B cell (primary cell): Measurements from ENCODE around the gene WASF2. TPM values are rescaled to one million over a fixed set of nuclear protein-coding genes. Genes with fewer than 3 reads are reported as not detected.

ENCODE experiments used
- ATAC-seq: fragments of 200-7000 bp; cut with Tn5 transposase; one replicate; pipeline ENCODE4 v1.10.0; 2021; ENCODE audit warnings: low read depth, mild to moderate bottlenecking, moderate number of reproducible peaks, moderate library complexity
- CTCF ChIA-PET: fragments of 350-600 bp; sonication (Branson Sonifier 250); formaldehyde crosslinking; loops from one replicate; lab custom pipeline; 2021; ENCODE audit warnings: antibody characterized with exemption, inconsistent platforms; lab: Charles Lee
- POLR2A ChIA-PET: fragments of 350-600 bp; sonication (Branson Sonifier 250); formaldehyde crosslinking; loops from one replicate; lab custom pipeline; 2021; ENCODE audit warnings: antibody characterized with exemption; lab: Charles Lee
- DNase-seq: peaks from one replicate; pipeline ENCODE4 v3.0.0; 2013
- H2AFZ ChIP-seq: 2 replicates; pipeline ENCODE4 v1.6.1; 2012; ENCODE audit warnings: mild to moderate bottlenecking, low read depth, low read length; ENCODE audit not compliant: insufficient read depth, poor library complexity, severe bottlenecking
- H3K27ac ChIP-seq, 2 donors: 1 replicate in 1 of 2; 2 replicates in 1 of 2; pipeline ENCODE4 v1.5.1; 2012 to 2013; ENCODE audit warnings: low read length in 2 of 2, mild to moderate bottlenecking in 2 of 2, moderate library complexity in 1 of 2
- H3K27me3 ChIP-seq, 4 experiments: fragments of 200-600 bp in 1 of 4; sonication (generic) in 1 of 4; replicated peaks in 1 of 4; 1 replicate in 2 of 4; 2 replicates in 2 of 4; pipeline versions ENCODE4 v1.6.1 to v1.7.0; 2013 to 2016; ENCODE audit warnings: low read length in 3 of 4, mild to moderate bottlenecking in 2 of 4, mixed read lengths in 1 of 4, moderate library complexity in 1 of 4; ENCODE audit not compliant: insufficient read depth in 4 of 4, control insufficient read depth in 3 of 4; ENCODE audit errors: control extremely low read depth in 1 of 4
- H3K36me3 ChIP-seq, 2 experiments: replicated peaks in 1 of 2; 1 replicate in 1 of 2; 2 replicates in 1 of 2; pipeline versions ENCODE4 v1.6.1 to v1.7.1; 2013; ENCODE audit warnings: low read length in 1 of 2; ENCODE audit not compliant: insufficient read depth in 2 of 2, control insufficient read depth in 1 of 2; ENCODE audit errors: control extremely low read depth in 1 of 2, extremely low read depth in 1 of 2
- H3K4me1 ChIP-seq, 2 donors: fragments of 200-600 bp in 1 of 2; sonication (generic) in 1 of 2; 1 replicate in 1 of 2; 2 replicates in 1 of 2; pipeline versions ENCODE4 v1.5.1 to v1.6.1; 2013 to 2017; ENCODE audit warnings: low read length in 2 of 2; ENCODE audit not compliant: control insufficient read depth in 2 of 2, insufficient read depth in 2 of 2
- H3K4me2 ChIP-seq: replicated peaks from 2 replicates; pipeline ENCODE3; 2012; ENCODE audit warnings: mild to moderate bottlenecking, low read depth, low read length; ENCODE audit not compliant: poor library complexity, severe bottlenecking
- H3K4me3 ChIP-seq, 5 experiments: fragments of 200-600 bp in 1 of 5; sonication (generic) in 1 of 5; 1 replicate in 3 of 5; 2 replicates in 2 of 5; pipeline versions ENCODE4 v1.5.1 to v1.7.0; 2011 to 2016; ENCODE audit warnings: low read length in 4 of 5, mild to moderate bottlenecking in 4 of 5, low read depth in 2 of 5, control low read depth in 1 of 5, moderate library complexity in 1 of 5; ENCODE audit not compliant: insufficient read depth in 1 of 5; ENCODE audit errors: control extremely low read depth in 1 of 5, extremely low read depth in 1 of 5
- H3K79me2 ChIP-seq: fragments of 200-600 bp; sonication (generic); one replicate; pipeline ENCODE4 v1.6.0; 2016; ENCODE audit warnings: low read length; ENCODE audit not compliant: control insufficient read depth, insufficient read depth
- H3K9ac ChIP-seq: fragments of 200-600 bp; sonication (generic); 2 replicates; pipeline ENCODE4 v1.6.1; 2017; ENCODE audit warnings: mild to moderate bottlenecking, low read length, moderate library complexity
- H3K9me3 ChIP-seq, 3 donors: one replicate each; pipeline versions ENCODE4 v1.6.1 to v1.7.1; 2013; ENCODE audit warnings: low read length in 2 of 3; ENCODE audit not compliant: control insufficient read depth in 2 of 3, insufficient read depth in 1 of 3; ENCODE audit errors: control extremely low read depth in 1 of 3
- H4K20me1 ChIP-seq: 2 replicates; pipeline ENCODE4 v1.6.0; 2012; ENCODE audit warnings: mild to moderate bottlenecking, low read length; ENCODE audit not compliant: insufficient read depth, control insufficient read depth, poor library complexity, severe bottlenecking
- H3K27ac Mint-ChIP-seq: one replicate; pipeline ENCODE4 v1.8.0; 2021; ENCODE audit warnings: mixed read lengths
- H3K27me3 Mint-ChIP-seq: one replicate; pipeline ENCODE4 v1.8.0; 2021; ENCODE audit warnings: mixed read lengths
- H3K4me1 Mint-ChIP-seq: one replicate; pipeline ENCODE4 v1.8.0; 2021; ENCODE audit warnings: mixed read lengths
- H3K4me3 Mint-ChIP-seq: one replicate; pipeline ENCODE4 v1.8.0; 2021; ENCODE audit warnings: mixed read lengths
- H3K9me3 Mint-ChIP-seq: one replicate; pipeline ENCODE4 v1.8.0; 2022; ENCODE audit warnings: mixed read lengths; ENCODE audit not compliant: insufficient read depth
- CTCF ChIP-seq: fragments of 200-600 bp; IDR thresholded peaks from one replicate; pipeline ENCODE4 v1.8.0; 2022; ENCODE audit warnings: antibody characterized with exemption, mild to moderate bottlenecking
- EZH2 ChIP-seq: IDR thresholded peaks from 2 replicates; pipeline ENCODE4 v1.6.1; 2012; ENCODE audit warnings: borderline replicate concordance, low read depth, mild to moderate bottlenecking, moderate library complexity, low read length; ENCODE audit not compliant: insufficient read depth, poor library complexity, severe bottlenecking
- WGBS: methylation state at CpG from one replicate; pipeline ENCODE4 v1.1.5; 2013; ENCODE audit warnings: missing lambda C conversion rate; ENCODE audit not compliant: insufficient coverage; 5-methylcytosine and 5-hydroxymethylcytosine counted together
- intact Hi-C: fragments of 100-400 bp; cut with micrococcal nuclease; formaldehyde crosslinking; loops from one replicate; pipeline ENCODE4 v1.10.0; 2022
- polyA plus RNA-seq: library from polyadenylated mRNA; depleted of rRNA; stranded (reverse); fragments of >200 nt; gene quantifications from 2 replicates; pipeline ENCODE4 v1.2.3, GENCODE V29; 2012
- total RNA-seq, 2 donors: library from RNA; stranded (reverse); fragments of 120-200 nt in 1 of 2; gene quantifications; 1 replicate in 1 of 2; 2 replicates in 1 of 2; pipeline versions ENCODE4 v1.2.3 to v1.2.4, GENCODE V29; 2013 to 2022

The WASF2 gene
- total and polyA plus RNA-seq, 2 donors (not counting 1 experiment from before 2014, with no cell fraction given), result 67.4 to 169 TPM

GRCh38 chr1:27483659-27484058 lies 6.3 kb downstream of the WASF2 start:
- Mint-ChIP-seq H3K9me3 (no peaks in the 10 kb centered on the region), H3K4me3 (peak overlapping the region; percentile 62), H3K4me1 (peaks cover 66% of the 10 kb centered on the region), H3K27ac (peak overlapping the region; percentile 59), H3K27me3 (no peaks in the 10 kb centered on the region)
- H3K27ac ChIP-seq, result peak overlapping the region in 1 of 2 donors; percentile 61
- peaks cover 0 to 5% (median 0%) of the 10 kb centered on the region in 3 donors for H3K9me3 ChIP-seq
- WGBS, result 100% methylated on average over 1 of the region's 2 CpGs
- CTCF ChIA-PET, result interaction anchor here (1.0 kb wide), 2 partner anchors 66 to 73 kb away, joined by 4 read pairs; no protein-coding TSS in a partner anchor
- H3K4me3 ChIP-seq, result no peak overlapping the region
- peaks cover 0 to 8% of the 10 kb centered on the region in 2 experiments for H3K36me3 ChIP-seq
- POLR2A ChIA-PET, result interaction anchor here (0.5 kb wide), 1 partner anchor 23 kb away, joined by 6 read pairs; no protein-coding TSS in a partner anchor
- intact Hi-C loops, result no loop called here
- DNase-seq (no peak), ATAC-seq (no peak)
- no peak overlapping the region for H3K9ac ChIP-seq
- H3K27me3 ChIP-seq, result no peaks in the 10 kb centered on the region
- peak overlapping the region; percentile 40 for H3K4me2 ChIP-seq
- peaks cover 90% of the 10 kb centered on the region for H3K79me2 ChIP-seq
- H3K4me1 ChIP-seq, result peaks cover 61 to 72% of the 10 kb centered on the region in 2 donors
- H4K20me1 ChIP-seq, result peaks cover 43% of the 10 kb centered on the region
- H2AFZ ChIP-seq, result no peak overlapping the region
- TF ChIP-seq CTCF, result no peak
- TF ChIP-seq EZH2, result no peak

GRCh38 chr1:27481994-27482620 lies 7.9 kb downstream of the WASF2 start:
- Histone ChIP-seq H3K4me1 (peaks cover 63 to 76% of the 10 kb centered on the region in 2 donors), H3K9me3 (peaks cover 0 to 10% (median 0%) of the 10 kb centered on the region in 3 donors), H3K27me3 (no peaks in the 10 kb centered on the region), H3K27ac (peak overlapping the region; percentile 38 to 61), H2AFZ (no peak overlapping the region), H4K20me1 (peaks cover 34% of the 10 kb centered on the region), H3K4me3 (peak overlapping the region in 1 of 5 experiments; percentile 0), H3K4me2 (peak overlapping the region; percentile 42), H3K9ac (peak overlapping the region; percentile 27), H3K79me2 (peaks cover 93% of the 10 kb centered on the region), H3K36me3 (peaks cover 0 to 8% of the 10 kb centered on the region in 2 experiments)
- POLR2A ChIA-PET, result interaction anchor here (3.6 kb wide), 1 partner anchor 8 kb away, joined by 14 read pairs; the partner anchor contains the start of gene WASF2
- H3K27ac Mint-ChIP-seq, result peak overlapping the region; percentile 67
- DNase-seq (no peak), ATAC-seq (no peak)
- peaks cover 66% of the 10 kb centered on the region for H3K4me1 Mint-ChIP-seq
- CTCF ChIA-PET, result interaction anchor here (0.6 to 1.7 kb wide), 9 partner anchors 10 to 126 kb away, joined by 3 to 4 read pairs (median 4); no protein-coding TSS in a partner anchor
- H3K9me3 Mint-ChIP-seq, result no peaks in the 10 kb centered on the region
- intact Hi-C loops, result loop anchor here (2.0 kb wide), 1 partner anchor 45 kb away; no protein-coding TSS in a partner anchor
- no peaks in the 10 kb centered on the region for H3K27me3 Mint-ChIP-seq
- WGBS, result 40% methylated on average over 1 of the region's 2 CpGs
- peak overlapping the region; percentile 66 for H3K4me3 Mint-ChIP-seq
- TF ChIP-seq EZH2, result no peak
